T-helper 2 cell treated with Interferon-gamma antibody and Interleukin-4, amounts not matched to agents 100 ng/mL and 5 ng/mL, for 36 hours (primary cell): ENCODE measurements around the gene STK25. TPM values are rescaled to one million over a fixed set of nuclear protein-coding genes. Genes with fewer than 3 reads are reported as not detected.
"Not testable (repeated sequence)": the region's sequence is repeated elsewhere in the genome, so short reads cannot be mapped to it uniquely, and the experiment has no call there.

ENCODE experiments used
- intact Hi-C: fragments of 100-400 bp; cut with micrococcal nuclease; formaldehyde crosslinking; loops from one replicate; pipeline ENCODE4 v1.15.1; 2023
- total RNA-seq: library from RNA; stranded (reverse); gene quantifications from 2 replicates; pipeline ENCODE4 v1.2.3, GENCODE V29; 2022

Gene STK25
- total RNA-seq, 1 donor from 2014 or later = 110 TPM

- intact Hi-C loops = no loop called here
Measured at GRCh38 chr2:241468476-241468781, 40.0 kb downstream of the STK25 start.

GRCh38 chr2:241467777-241468475 is 40.5 kb downstream of the STK25 start:
- intact Hi-C loops = no loop called here

GRCh38 chr2:241466230-241466629 is 42.2 kb downstream of the STK25 start:
- intact Hi-C loops = no loop called here

GRCh38 chr2:241465543-241465942 is 42.8 kb downstream of the STK25 start:
- intact Hi-C loops = no loop called here

- intact Hi-C loops = no loop called here
Measured at GRCh38 chr2:241463276-241464135, 44.9 kb downstream of the STK25 start.

GRCh38 chr2:241461693-241462677 is 46.4 kb downstream of the STK25 start:
- intact Hi-C loops = no loop called here

GRCh38 chr2:241460631-241461030 is 47.8 kb downstream of the STK25 start:
- intact Hi-C loops = no loop called here

- intact Hi-C loops = no loop called here
Measured at GRCh38 chr2:241459520-241459919, 48.9 kb downstream of the STK25 start.

- intact Hi-C loops = no loop called here
Measured at GRCh38 chr2:241458687-241459086, 49.7 kb downstream of the STK25 start.

- intact Hi-C loops = no loop called here
Measured at GRCh38 chr2:241456546-241456945, 51.8 kb downstream of the STK25 start.

GRCh38 chr2:241454837-241455485 is 53.4 kb downstream of the STK25 start:
- intact Hi-C loops = no loop called here

GRCh38 chr2:241453919-241454318 is 54.5 kb downstream of the STK25 start:
- intact Hi-C loops = not testable (repeated sequence)

GRCh38 chr2:241451840-241452506 is 56.4 kb downstream of the STK25 start:
- intact Hi-C loops = no loop called here

GRCh38 chr2:241450092-241450491 is 58.3 kb downstream of the STK25 start:
- intact Hi-C loops = not testable (repeated sequence)

- intact Hi-C loops = loop anchor here (2.0 kb wide), 1 partner anchor 63 kb away; the partner anchor contains the start of gene STK25
Measured at GRCh38 chr2:241445426-241445825, 63.0 kb downstream of the STK25 start.

GRCh38 chr2:241443486-241444223 is 64.7 kb downstream of the STK25 start:
- intact Hi-C loops = loop anchor here (2.0 to 5.0 kb wide), 2 partner anchors 65 to 86 kb away; partner anchors contain the start of genes FARP2 and STK25
